ENCODE measurements around the gene CCDC174.
A peak's percentile ranks its signal among the peaks of the same experiment; 100 is the strongest.

CCDC174 gene

DNA sequence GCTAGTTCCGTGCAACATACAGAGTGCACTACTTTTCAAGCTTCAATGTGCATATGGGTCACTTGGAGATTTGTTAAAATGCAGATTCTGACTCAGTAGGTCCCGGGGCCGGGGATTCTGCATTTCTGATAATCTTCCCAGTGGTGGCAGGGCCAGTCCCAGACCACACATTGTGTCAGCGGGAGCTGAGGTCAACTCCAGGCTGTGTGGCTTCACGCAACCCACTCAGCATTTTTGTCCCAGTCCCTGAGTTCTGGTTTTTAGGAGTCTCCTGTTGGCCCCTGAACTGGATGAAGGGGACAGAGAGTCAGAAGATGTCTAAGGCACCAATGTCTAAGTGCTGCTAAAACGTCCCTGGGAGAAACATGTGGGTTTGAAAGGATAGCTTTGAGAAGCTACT lies 26.1 kb upstream of the CCDC174 start:
- no peak for DNase-seq (ENCODE audit: low spot score)

DNA sequence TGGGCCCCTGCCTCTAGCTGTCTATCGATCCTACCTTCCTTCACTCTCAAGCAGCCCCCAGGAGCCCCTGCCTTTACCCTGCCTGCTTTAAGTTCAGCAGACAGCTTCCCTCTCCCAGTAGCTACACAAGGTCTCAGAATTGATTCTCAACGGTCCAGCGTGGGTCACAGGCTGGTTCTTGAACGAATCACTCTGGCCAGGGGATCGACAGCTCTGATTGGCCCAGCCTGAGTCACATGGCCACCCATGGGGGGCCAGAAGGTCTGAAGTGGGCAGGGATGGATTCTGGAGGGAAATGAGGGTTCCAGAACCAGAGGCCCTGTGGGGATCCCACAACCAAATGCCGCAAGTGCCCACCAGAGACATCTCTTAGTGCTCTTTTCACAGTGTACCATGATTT lies 23.7 kb upstream of the CCDC174 start:
- no peak for DNase-seq (ENCODE audit: low spot score)

DNA sequence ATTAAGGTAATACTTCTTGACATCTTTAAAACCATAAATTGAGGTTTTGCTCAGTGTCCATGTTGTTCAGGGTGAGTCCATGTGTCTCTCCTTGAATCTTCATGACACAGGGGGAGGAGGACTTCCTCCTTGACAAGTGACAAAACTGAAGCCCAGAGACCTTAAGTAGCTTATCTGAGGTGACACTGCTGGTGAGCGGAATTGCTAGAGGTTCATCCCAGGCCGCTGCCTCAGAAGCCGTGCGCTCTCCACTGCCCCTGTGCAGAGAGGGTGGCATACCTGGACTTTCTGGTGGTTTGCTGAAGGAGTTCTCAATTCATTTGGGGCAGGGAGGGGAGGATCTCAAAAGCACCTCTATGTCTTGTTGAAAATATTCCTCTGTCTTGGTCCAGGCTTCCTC lies 23.2 kb upstream of the CCDC174 start:
- DNase-seq (ENCODE audit: low spot score), result no peak

DNA sequence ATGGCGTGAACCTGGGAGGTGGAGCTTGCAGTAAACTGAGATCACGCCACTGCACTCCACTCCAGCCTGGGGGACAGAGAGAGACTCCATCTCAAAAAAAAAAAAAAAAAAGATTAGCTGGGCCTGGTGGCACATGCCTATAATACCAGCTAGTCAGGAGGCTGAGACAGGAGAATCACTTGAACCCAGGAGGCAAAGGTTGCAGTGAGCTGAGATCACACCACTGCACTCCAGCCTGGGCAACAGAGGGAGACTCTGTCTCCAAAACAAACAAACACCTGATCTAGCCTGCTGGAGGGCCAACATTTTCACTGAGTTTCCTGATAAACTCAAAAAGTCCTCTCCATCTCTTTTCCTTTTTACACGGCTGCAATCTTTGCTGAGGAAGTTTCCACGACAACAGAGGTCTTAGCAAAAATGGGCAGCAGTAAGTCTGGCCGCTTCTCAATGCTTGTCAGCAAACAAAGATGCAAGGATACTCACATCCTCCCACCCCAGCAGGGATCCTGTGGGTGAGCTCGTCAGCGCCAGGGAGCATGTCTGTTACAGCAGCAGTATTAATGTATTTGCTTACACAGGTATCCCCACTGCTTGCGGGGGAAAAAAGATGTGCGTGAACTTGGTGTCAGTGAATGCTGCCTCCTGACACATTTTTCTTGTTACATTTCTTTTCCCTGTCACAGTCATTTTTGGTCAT lies 21.0 kb upstream of the CCDC174 start:
- no peak for DNase-seq (ENCODE audit: low spot score)

DNA sequence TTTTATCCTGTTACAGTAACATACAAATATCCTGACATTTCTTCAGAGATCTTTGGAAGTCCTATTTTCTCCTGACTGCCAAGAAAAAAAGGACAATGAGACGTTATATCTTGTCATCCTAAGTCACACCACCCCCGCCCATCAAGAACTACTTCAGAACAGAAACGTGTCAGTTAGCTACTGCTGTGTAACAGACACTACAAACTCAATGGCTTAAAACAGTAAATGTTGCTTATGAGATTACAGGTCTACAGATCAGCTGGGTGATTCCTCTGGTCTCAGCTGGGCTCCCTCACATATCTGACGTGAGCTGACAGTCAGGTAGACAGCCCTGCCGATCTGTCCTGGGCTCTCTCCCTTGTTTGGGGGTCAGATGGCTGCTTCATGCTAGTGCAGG lies 20.5 kb upstream of the CCDC174 start:
- no peak for DNase-seq (ENCODE audit: low spot score)

DNA sequence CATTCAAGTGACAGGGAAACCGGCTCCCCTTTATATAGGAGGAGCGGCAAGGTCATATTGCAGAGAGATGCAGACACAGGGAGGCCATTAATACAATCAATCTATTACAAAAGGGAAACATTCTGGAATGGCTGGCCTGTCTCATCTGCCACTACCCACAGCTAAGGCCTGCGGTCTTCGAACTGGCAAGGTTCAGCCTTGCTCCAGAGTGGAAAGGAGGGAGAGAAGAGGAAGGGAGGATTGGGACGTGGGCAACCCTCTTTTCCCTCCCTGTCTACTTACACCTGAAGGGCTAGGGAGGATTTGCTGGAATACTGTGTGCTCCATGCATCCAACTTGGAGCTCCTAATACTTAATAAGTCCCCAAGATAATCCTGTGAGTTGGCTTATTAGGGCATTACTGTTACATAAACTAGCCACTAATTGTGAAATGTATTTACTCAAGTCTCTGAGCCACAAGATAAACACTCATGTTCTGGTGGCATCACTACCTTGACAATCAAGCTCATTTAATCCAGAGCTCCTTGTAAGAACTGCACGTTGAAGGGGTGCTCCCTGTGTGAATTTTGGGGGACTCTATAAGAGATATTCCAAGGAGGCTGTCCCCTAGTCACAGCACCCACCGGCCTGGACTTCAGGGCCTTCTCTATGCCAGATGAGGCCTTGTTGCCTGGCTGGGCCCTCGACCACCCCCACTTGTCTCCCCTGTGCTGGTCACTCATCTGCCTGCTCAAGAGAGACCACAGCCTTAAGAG lies 19.7 kb upstream of the CCDC174 start:
- no peak for DNase-seq (ENCODE audit: low spot score)

DNA sequence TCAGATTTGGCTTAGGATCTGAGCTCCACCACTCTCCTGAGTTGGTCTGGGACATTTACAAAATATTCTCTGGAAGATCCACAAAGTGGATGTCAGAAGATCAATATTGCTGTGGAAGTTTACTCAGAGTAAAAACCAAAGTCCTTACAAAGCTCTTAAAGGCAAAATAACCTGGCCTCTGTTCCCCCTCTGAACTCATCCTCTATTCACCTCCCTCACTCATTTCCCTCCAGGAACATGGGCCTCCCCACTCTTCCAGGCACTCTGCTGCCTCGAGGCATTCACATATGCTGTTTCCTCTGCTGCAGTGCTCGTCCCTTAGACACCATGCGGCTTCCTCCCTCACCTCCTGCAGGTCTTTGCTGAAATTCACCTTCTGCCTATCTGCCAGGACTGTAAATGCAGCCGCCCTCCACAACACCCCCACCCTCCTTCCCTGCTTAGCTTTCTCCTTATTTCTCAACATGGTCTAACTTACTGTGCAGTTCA lies 19.1 kb upstream of the CCDC174 start:
- no peak for DNase-seq (ENCODE audit: low spot score)

DNA sequence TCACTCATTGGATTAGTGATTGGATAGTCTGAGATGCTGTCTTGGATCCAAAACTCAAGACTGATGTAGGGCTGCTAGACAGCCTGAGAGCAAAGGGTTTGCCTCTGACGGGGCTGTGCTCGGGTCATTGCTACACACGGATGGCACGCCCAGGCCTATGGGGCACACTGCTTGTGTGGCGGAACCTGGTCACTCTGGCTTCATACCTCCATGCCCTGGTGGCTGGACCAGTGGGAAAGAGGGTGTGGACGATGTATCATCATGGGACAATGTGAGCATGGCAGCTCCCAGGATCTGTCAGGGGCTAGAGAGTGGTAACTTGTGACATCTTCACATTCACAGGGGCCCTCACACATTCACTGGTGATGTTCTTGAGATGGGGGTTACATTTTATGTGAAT lies 18.1 kb upstream of the CCDC174 start:
- no peak for DNase-seq (ENCODE audit: low spot score)

DNA sequence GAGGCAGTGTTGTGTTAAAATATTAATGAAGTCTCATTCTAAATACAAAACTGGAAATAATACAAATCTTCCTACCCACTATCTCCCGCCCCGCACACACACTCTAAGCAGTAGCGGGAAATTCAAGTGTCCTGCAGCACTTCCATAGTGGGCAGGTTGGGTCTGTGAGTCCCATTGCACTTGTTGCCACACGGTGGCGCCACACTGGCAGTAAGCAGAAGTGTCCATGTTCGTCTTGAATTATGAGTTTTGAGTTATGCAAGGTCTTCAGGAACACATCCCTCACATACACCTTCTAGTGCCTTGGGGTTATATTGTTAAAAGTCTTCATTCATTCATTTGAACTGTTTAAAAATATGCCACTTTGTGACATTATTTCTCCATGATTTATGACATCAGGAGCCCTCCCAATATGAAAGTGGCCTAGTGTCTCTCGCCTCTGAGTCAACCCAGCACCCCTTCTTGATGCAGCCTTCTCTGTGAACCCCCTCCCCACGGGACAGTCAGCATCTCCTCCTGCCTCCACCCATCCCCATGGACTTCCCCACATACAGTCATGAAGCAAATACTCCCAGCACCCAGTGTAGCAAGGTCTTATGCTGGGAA lies 17.6 kb upstream of the CCDC174 start:
- DNase-seq (ENCODE audit: low spot score), result peak; percentile 67

DNA sequence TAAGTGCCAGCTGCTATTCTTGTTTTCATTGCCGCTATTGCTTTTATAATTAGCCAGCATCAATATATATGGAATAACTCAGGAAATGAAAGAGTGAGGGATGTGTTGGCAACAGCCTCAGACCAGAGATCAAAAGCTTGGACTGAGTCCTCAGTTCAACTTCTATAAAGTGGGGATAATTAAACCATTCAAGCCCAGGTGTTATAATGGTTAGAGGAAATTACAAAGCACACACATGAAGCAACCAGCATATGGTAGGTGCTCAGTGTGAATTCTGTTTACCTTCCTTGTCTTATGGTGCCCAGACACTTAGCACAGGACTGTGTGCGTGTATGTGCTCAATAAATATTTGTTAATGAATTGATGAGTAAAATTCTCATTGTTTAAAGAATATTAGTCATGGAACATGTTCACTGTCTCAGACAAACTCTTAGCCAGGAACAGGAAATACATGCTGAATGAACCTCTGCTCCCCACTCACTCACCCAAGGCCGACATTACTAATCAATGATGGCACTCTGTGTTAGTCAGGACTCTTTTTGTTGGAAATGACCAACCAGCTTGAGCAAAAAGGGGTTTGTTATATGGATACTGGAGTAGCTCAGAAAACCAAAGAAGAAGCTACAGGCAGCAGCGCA lies 16.7 kb upstream of the CCDC174 start:
- DNase-seq (ENCODE audit: low spot score), result no peak

DNA sequence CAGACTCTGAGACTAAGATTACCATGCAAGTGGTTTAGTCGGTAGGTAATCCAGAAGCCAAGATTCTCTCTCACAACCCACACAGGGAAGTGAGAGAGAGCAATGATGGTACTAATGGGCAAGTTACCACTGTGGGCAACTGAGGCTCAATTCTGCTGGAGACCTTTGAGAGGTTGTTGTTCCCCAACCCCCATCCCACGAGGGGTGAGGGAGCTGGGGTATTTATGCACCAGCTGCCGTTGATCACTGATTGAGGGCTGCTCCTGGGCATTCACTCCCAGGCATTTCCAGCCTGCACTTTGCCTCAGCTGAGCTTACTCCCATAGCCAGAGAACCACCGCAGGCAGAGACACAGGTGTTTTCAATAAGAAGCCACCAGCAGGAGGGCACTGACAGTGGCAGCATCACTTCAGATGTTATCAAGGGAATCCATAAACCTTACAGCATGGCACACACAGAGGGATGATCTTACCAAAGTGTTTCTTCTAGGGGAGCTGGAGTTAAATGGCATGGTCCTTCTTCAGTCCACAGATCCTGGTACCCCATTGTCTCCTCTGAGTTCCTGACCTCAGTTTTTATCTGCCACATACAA lies 15.0 kb upstream of the CCDC174 start:
- no peak for DNase-seq (ENCODE audit: low spot score)

DNA sequence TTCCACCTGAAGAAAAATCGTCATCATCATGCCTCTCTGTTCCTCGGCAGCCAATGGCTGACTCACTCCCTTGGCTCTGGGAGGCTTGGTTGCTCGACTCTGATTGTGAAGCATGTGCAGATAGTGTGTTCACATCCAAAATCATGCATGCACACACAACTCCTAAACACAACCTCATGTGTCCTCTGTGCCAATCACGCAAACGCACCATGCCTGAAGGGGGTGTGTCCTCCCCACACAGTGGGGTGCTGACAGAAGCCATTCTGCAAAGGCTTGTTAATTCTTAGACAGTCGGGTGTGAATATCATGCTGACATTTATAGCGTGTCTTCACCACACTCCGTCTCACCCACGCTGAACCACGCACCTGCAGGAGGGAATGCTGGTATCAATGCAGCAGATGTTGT lies 11.4 kb upstream of the CCDC174 start:
- no peak for DNase-seq (ENCODE audit: low spot score)

DNA sequence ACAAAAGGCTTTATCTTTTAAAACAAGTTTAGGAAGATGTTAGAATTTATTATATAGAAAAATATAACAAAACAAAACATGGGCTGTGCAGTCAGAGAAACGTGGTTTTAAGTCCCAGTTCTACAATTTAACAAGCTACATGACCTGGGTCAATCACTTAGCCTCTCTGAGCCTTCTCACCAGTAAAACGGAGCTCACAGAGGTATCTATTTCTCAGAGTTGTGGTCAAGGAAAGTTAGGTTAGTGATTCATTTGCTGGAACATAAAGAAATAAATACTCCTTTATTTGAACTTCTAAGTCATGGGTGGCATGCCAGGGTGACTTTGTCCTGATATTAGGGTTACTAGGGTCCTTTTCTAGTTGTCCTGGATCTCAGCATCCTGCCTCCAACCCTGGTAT lies 10.8 kb upstream of the CCDC174 start:
- no peak for DNase-seq (ENCODE audit: low spot score)

DNA sequence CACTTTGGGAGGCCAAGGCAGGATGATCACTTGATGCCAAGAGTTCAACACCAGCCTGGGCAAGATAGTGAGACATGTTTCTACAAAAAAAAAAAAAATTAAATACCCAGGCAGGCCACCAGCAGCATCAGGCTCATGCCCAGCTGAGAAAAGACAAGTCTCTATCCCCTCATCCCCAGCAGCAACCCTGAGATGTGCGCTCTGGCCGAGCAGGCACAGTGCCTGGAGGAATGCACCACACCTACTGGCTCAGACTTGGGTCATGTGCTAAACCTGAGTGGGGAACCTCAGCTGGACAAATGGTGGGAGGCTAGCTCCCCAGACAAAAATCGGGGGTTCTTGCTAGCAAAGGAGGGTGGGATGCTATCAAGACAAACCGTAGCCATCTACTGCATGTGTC lies 10.2 kb upstream of the CCDC174 start:
- DNase-seq (ENCODE audit: low spot score), result no peak

DNA sequence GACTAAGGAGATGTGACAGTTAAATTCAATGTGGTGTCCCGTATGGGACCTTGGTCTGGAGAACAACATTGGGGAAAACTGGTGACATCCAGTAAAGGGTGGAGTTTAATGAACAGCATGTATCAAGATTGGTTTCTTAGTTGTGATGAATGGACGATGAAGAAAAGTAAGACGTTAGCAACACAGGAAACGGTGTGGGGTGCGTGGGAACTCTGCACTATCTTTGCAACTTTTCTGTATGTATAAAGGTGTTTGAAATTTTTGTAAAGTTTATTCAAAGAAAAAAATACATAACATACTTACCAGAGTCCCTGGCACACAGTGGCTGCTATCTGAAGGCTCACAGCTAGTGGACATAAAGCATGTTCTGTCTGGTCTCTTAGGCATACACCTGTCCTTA lies 6.1 kb upstream of the CCDC174 start:
- DNase-seq (ENCODE audit: low spot score), result no peak

DNA sequence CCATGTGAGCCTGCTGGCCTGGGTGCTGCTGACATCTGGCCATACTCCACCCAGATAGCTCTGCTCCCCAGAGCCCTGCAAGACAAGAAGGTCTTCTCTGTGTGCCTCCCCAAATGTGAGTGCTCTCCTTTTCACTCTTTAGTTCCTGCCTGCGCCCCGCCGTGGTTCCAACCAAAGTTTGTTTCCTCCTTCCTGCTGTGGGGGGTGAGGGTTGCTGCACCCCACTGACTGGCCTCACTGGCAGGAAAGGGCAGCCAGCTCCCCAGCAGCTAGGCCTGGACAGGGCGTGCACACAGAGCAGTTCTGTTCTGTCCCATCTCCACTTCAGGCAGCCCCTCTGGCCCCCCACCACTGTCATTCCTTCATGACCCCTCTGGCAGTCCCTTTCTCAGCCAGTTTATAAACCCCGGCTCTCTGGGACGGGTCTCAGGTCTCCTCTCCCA lies 5.4 kb upstream of the CCDC174 start:
- no peak for DNase-seq (ENCODE audit: low spot score)

DNA sequence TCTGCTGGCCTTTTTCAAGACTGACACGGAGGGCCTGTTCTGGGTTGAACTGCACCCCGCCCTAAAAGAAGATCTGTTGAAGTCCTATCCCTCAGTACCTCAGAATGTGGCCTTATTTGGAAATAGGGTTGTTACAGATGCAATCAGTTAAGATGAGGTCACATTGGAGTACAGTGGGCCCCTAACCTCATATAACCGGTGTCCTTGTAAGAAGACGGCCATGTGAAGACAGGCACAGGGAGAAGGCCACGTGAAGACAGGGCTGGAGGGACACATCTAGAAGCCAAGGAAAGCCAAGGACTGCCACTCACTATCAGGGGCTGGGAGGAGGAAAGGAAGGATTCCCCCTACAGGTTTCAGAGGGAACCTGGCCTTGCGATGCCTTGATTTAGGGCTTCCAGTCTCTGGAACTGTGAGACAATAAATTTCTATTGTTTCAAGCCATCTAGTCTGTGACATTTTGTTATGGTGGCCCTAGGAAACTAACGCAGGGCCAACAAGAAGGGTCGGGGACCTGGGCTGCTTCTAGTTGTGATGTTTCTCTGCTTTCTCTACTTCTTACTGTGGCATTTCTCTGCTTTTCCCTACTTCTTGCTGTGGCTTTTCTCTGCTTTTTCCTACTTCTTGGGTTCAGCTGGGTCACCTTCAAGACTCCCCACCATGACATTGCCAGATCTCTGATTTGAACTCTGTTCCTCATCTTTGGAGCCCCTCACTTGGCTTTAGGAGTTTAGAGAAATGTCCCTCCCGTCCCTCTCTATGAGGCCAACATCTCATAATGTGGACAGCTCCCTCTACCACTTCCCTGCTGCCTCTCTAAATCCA lies 4.8 kb upstream of the CCDC174 start:
- no peak for DNase-seq (ENCODE audit: low spot score)

DNA sequence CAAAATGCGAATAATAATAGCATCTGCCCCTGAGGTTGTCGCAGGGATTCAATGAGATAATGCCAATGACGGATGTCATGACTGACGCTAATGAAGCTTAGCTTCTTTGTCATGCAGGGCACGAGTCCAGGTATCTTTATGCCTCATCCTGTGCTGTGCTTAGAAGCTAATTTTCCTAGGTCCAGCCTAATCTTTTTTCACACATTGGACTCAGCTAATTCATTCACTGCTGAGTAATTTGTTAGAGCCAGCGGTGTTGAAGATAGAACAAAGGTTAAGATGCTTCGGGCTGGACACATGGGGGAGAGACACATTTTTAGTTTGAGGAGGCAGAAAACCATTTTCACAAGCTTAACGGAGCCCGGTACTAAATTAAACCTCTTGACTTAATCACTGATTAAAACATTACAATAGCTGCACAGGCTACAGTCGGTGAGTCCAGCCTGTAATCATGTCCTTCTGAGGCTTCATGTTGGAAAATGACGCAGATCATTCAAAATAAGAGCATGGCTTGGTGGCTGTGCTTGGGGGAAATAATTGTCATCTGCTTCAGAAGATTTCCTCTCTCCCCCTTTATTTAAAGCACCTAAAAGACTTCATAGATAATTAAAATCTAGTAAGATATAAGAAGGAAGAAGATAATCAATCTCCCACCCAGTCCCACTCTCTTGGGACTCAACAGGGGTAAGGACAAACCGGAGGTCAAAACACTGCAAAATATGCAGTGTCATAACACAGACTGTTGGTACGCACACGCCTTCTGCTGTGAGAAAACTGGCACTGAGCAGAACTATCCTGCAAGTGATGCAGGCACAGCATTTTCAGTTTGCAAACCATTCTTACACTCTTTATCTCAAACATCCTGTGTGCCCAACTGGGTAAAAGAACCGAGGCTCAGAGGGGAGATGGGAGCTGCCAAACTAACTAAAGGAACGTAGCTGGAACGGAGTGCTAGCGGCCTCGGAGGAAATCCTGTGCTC lies 3.3 kb upstream of the CCDC174 start:
- DNase-seq (ENCODE audit: low spot score), result no peak

DNA sequence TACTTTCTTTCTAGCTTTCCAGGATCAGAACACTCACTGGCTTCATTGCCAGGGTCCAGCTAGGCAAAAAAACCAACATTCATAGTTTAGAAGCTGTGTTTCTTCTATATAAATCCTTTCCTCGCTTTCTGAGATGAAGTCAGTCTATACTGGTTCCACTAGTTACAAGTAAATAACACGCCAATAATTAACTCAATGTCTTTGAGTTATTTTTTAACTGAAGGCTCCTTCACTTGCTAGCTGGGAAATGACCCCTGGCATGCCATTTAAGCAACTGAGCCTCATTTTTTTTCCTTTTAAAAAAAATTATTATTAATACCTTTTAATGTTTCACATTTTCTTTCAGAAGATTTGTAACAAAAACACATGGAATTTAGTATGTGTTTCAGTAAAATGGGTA lies 2.1 kb upstream of the CCDC174 start:
- no peak for DNase-seq (ENCODE audit: low spot score)

DNA sequence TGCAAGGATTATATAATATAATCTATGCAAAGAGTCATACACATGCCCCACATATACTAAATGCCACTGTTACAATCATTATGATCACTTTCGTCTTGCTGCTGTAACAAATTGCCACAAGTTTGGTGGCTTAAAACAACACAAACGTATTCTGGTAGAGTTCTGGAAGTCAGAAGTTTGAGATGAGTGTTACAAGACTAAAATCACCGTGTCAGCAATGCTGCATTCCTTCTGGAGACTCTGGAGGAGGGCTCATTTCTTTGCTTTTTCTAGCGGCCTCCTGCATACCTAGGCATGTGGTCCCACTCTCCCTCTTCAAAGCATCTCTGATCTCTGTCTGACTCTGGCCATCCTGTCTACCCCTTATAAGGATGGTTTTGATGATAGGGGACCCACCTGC lies 1.4 kb upstream of the CCDC174 start:
- no peak for DNase-seq (ENCODE audit: low spot score)

Data from germinal center (tissue), 1 donor.